Gastrocnemius medialis (tissue), 4 donors: ENCODE results near the gene RAPGEF2.

Source experiments
- POLR2A ChIP-seq, 2 donors: fragments of 450-650 bp; IDR thresholded peaks; one replicate each; pipeline ENCODE4 v1.6.1; 2017; ENCODE audit warnings: antibody characterized with exemption in 2 of 2, mild to moderate bottlenecking in 2 of 2, moderate library complexity in 2 of 2
- TF ChIP-seq, protein P1 (sequence below), 5 experiments: fragments of 450-650 bp in 3 of 5; fragments of 200-600 bp in 2 of 5; sonication (generic) in 2 of 5; IDR thresholded peaks in 4 of 5; conservative IDR thresholded peaks in 1 of 5; 1 replicate in 4 of 5; 2 replicates in 1 of 5; pipeline ENCODE4 v1.5.1; 2016 to 2019; ENCODE audit warnings: antibody characterized with exemption in 5 of 5, mild to moderate bottlenecking in 3 of 5, moderate library complexity in 3 of 5

DNA sequence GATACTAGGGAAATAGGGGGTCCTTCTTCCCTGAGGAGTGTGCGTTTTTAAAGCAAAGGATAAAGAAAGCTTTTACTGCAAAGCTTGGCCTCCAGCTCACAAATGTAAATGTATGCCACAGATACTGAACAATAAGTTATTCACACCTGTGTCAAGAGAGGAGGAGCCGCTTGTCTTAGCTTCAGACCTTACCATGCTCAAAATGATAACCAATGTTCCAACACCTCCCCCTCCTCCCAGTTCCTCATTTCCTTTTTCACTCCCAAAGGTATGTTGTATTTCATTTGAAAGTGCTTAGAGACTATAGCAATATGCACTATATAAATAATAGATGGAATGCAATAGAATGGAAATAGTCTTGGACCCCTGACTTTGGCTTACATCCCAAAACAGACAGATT lies 47.0 kb upstream of the RAPGEF2 start:
- TF ChIP-seq, protein P1, sequence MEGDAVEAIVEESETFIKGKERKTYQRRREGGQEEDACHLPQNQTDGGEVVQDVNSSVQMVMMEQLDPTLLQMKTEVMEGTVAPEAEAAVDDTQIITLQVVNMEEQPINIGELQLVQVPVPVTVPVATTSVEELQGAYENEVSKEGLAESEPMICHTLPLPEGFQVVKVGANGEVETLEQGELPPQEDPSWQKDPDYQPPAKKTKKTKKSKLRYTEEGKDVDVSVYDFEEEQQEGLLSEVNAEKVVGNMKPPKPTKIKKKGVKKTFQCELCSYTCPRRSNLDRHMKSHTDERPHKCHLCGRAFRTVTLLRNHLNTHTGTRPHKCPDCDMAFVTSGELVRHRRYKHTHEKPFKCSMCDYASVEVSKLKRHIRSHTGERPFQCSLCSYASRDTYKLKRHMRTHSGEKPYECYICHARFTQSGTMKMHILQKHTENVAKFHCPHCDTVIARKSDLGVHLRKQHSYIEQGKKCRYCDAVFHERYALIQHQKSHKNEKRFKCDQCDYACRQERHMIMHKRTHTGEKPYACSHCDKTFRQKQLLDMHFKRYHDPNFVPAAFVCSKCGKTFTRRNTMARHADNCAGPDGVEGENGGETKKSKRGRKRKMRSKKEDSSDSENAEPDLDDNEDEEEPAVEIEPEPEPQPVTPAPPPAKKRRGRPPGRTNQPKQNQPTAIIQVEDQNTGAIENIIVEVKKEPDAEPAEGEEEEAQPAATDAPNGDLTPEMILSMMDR (IDR thresholded peaks at IDR 0.05 in 4 of 5, conservative IDR thresholded peaks at IDR 0.05 in 1 of 5) = no peak
- TF ChIP-seq POLR2A (IDR thresholded peaks at IDR 0.05) = no peak
